ENCODE data around the gene LY6G6D.

The LY6G6D gene

GRCh38 chr6:31720196-31720770 lies 5.1 kb downstream of the LY6G6D start:
- DNase-seq = no peak

GRCh38 chr6:31721351-31722020 lies 6.3 kb downstream of the LY6G6D start, which contains the start of gene LY6G6C:
LY6G6C (minus strand) TSS chr6:31721746; CDS start chr6:31721679, 67 bp downstream.
- no peak for DNase-seq

GRCh38 chr6:31722173-31722572 lies 7.0 kb downstream of the LY6G6D start:
- no peak for DNase-seq

- DNase-seq = no peak
Observed at GRCh38 chr6:31723245-31723979, 8.3 kb downstream of the LY6G6D start, which contains the start of gene MPIG6B. MPIG6B (plus strand) TSS chr6:31723373; CDS start chr6:31723384, 11 bp downstream.

GRCh38 chr6:31723980-31724691 lies 9.0 kb downstream of the LY6G6D start:
- no peak for DNase-seq

- peak; percentile 91 for DNase-seq
Observed at GRCh38 chr6:31725502-31726350, 10.6 kb downstream of the LY6G6D start.

- DNase-seq = no peak
Observed at GRCh38 chr6:31727034-31727716, 12.0 kb downstream of the LY6G6D start.

GRCh38 chr6:31727717-31728671 lies 12.8 kb downstream of the LY6G6D start:
- no peak for DNase-seq

GRCh38 chr6:31728767-31729514 lies 13.8 kb downstream of the LY6G6D start, which contains the start of gene DDAH2:
DDAH2 (minus strand) TSS chr6:31729299; CDS start chr6:31729161, 138 bp downstream.
- DNase-seq = no peak

GRCh38 chr6:31729515-31729978 lies 14.4 kb downstream of the LY6G6D start:
- DNase-seq = peak; percentile 79

- peak; percentile 73 for DNase-seq
Observed at GRCh38 chr6:31729979-31730630, 15.0 kb downstream of the LY6G6D start.

- DNase-seq = no peak
Observed at GRCh38 chr6:31730631-31731086, 15.5 kb downstream of the LY6G6D start.

GRCh38 chr6:31732029-31732428 lies 16.9 kb downstream of the LY6G6D start:
- DNase-seq = no peak

GRCh38 chr6:31733734-31734133 lies 18.6 kb downstream of the LY6G6D start:
- DNase-seq = no peak

GRCh38 chr6:31734247-31734820 lies 19.2 kb downstream of the LY6G6D start:
- no peak for DNase-seq

- peak; percentile 70 for DNase-seq
Observed at GRCh38 chr6:31734821-31735406, 19.8 kb downstream of the LY6G6D start.

GRCh38 chr6:31736021-31736767 lies 21.0 kb downstream of the LY6G6D start, which contains the start of gene CLIC1:
CLIC1 (minus strand) TSS chr6:31736530; CDS start chr6:31736300, 230 bp downstream.
- peak; percentile 89 for DNase-seq
